GM19239 (cell line): ENCODE data around the gene CIDEC.
A peak's percentile ranks its signal among the peaks of the same experiment; 100 is the strongest.
"Not testable (repeated sequence)": the region's sequence is repeated elsewhere in the genome, so short reads cannot be mapped to it uniquely, and the experiment has no call there.

Experiments used
- DNase-seq: peaks from one replicate; pipeline ENCODE4 v3.0.0; 2011; ENCODE audit warnings: low spot score; ENCODE audit not compliant: insufficient read length
- FAIRE-seq: peaks from 2 replicates; lab custom pipeline; 2011; peaks lifted over from hg19 to GRCh38; lab: Jason Lieb, UNC

The CIDEC gene

GRCh38 chr3:9883706-9884554 lies 3.9 kb upstream of the CIDEC start:
- no peak for FAIRE-seq
- no peak for DNase-seq

- DNase-seq, result no peak
- FAIRE-seq, result no peak
These were observed 1.4 kb upstream of the CIDEC start for GRCh38 chr3:9881441-9881840.

GRCh38 chr3:9878700-9879099 lies 1.4 kb downstream of the CIDEC start:
- DNase-seq (no peak), FAIRE-seq (no peak)

- DNase-seq (no peak), FAIRE-seq (no peak)
These were observed 3.1 kb downstream of the CIDEC start for GRCh38 chr3:9876991-9877390.

- FAIRE-seq, DNase-seq: not testable (repeated sequence)
These were observed 3.8 kb downstream of the CIDEC start for GRCh38 chr3:9876255-9876654.

GRCh38 chr3:9875448-9875847 lies 4.6 kb downstream of the CIDEC start:
- FAIRE-seq (no peak), DNase-seq (no peak)

GRCh38 chr3:9872067-9872466 lies 8.0 kb downstream of the CIDEC start:
- not testable (repeated sequence) for FAIRE-seq, DNase-seq

- no peak for DNase-seq
These were observed 9.1 kb downstream of the CIDEC start for GRCh38 chr3:9870978-9871377.

GRCh38 chr3:9869955-9870354 lies 10.1 kb downstream of the CIDEC start:
- FAIRE-seq (no peak), DNase-seq (no peak)

More at GRCh38 chr3:9870978-9871377, 9.1 kb downstream of the CIDEC start:
- no peak for FAIRE-seq

- DNase-seq (no peak), FAIRE-seq (no peak)
These were observed 12.9 kb downstream of the CIDEC start for GRCh38 chr3:9867106-9867505.

- no peak for DNase-seq
- FAIRE-seq, result no peak
These were observed 13.4 kb downstream of the CIDEC start for GRCh38 chr3:9866639-9867038.

GRCh38 chr3:9865125-9865637 lies 14.9 kb downstream of the CIDEC start:
- not testable (repeated sequence) for DNase-seq, FAIRE-seq

GRCh38 chr3:9864200-9864927 lies 15.7 kb downstream of the CIDEC start:
- FAIRE-seq (no peak), DNase-seq (no peak)

GRCh38 chr3:9863058-9863772 lies 16.8 kb downstream of the CIDEC start:
- FAIRE-seq (no peak), DNase-seq (no peak)

- FAIRE-seq, result no peak
These were observed 17.5 kb downstream of the CIDEC start for GRCh38 chr3:9862391-9863057.

GRCh38 chr3:9861626-9862130 lies 18.4 kb downstream of the CIDEC start:
- FAIRE-seq, result no peak

More at GRCh38 chr3:9862391-9863057, 17.5 kb downstream of the CIDEC start:
- peak; percentile 31 for DNase-seq

GRCh38 chr3:9861201-9861600 lies 18.9 kb downstream of the CIDEC start:
- FAIRE-seq (no peak), DNase-seq (no peak)

More at GRCh38 chr3:9861626-9862130, 18.4 kb downstream of the CIDEC start:
- no peak for DNase-seq

- no peak for FAIRE-seq
- DNase-seq, result no peak
These were observed 20.5 kb downstream of the CIDEC start for GRCh38 chr3:9859530-9860025.

- FAIRE-seq, result no peak
- DNase-seq, result no peak
These were observed 24.5 kb downstream of the CIDEC start for GRCh38 chr3:9855594-9855993.
